PC-9 (cell line): ENCODE data around the gene PPP1R17.

ENCODE experiments used
- CTCF ChIP-seq: fragments of 200-600 bp; sonication (generic); conservative IDR thresholded peaks from 2 replicates; pipeline ENCODE4 v1.6.1; 2017; ENCODE audit warnings: mixed run types, antibody characterized with exemption, mild to moderate bottlenecking, moderate library complexity
- EZH2 ChIP-seq: fragments of 200-600 bp; sonication (generic); IDR thresholded peaks from 2 replicates; pipeline ENCODE4 v1.8.0; 2017; ENCODE audit warnings: antibody characterized with exemption, low read depth

GRCh38 chr7:31729195-31729804 is 42.3 kb downstream of the PPP1R17 start:
- TF ChIP-seq CTCF, result no peak; the same call in 1 of the 2 replicates
- no peak for TF ChIP-seq EZH2
